ENCODE results near the gene TYW1. TPM values are rescaled to one million over a fixed set of nuclear protein-coding genes. Genes with fewer than 3 reads are reported as not detected.

Gene TYW1
- total and polyA plus RNA-seq, 2 of the 8 experiments (the other 6 are each of a cell fraction or from before 2014, with no cell fraction given): 8.8 to 16.2 TPM

GRCh38 chr7:66953044-66953427, 43.6 kb upstream of the TYW1 start (continued):
- TF ChIP-seq SUZ12 (IDR thresholded peaks at IDR 0.05; ENCODE audit: low read length): no peak
- no peak for TF ChIP-seq SIRT6 (IDR thresholded peaks at IDR 0.05; ENCODE audit: low read length)
- TF ChIP-seq JUN (IDR thresholded peaks at IDR 0.05; ENCODE audit: low read depth, low read length): no peak
- TF ChIP-seq USF2 (IDR thresholded peaks at IDR 0.05; ENCODE audit: low read length): no peak
- TF ChIP-seq TCF12 (IDR thresholded peaks at IDR 0.05; ENCODE audit: low read depth, low read length): no peak
- TF ChIP-seq CHD1 (IDR thresholded peaks at IDR 0.05; ENCODE audit: low read depth, low read length): no peak

All from H1 (cell line).